Type B pancreatic cell (in vitro differentiated cells): ENCODE results near the gene NEURL1B. TPM values are rescaled to one million over a fixed set of nuclear protein-coding genes. Genes with fewer than 3 reads are reported as not detected.

Experiments
- DNase-seq: peaks from one replicate; pipeline ENCODE4 v3.0.0; 2021; ENCODE audit warnings: mixed read lengths; ENCODE audit not compliant: unreplicated experiment; ENCODE audit errors: extremely low spot score
- H3K27ac Mint-ChIP-seq: 2 replicates; pipeline ENCODE4 v1.8.0; 2021; ENCODE audit warnings: mild to moderate bottlenecking, mixed read lengths
- H3K27me3 Mint-ChIP-seq: 2 replicates; pipeline ENCODE4 v1.8.0; 2021; ENCODE audit warnings: mixed read lengths
- H3K36me3 Mint-ChIP-seq: 2 replicates; pipeline ENCODE4 v1.8.0; 2021; ENCODE audit warnings: mixed read lengths
- H3K4me1 Mint-ChIP-seq: one replicate; pipeline ENCODE4 v1.8.0; 2021; ENCODE audit warnings: mixed read lengths; ENCODE audit not compliant: unreplicated experiment
- H3K4me3 Mint-ChIP-seq: 2 replicates; pipeline ENCODE4 v1.8.0; 2021; ENCODE audit warnings: mild to moderate bottlenecking, mixed read lengths
- H3K9me3 Mint-ChIP-seq: 2 replicates; pipeline ENCODE4 v1.8.0; 2021; ENCODE audit warnings: mixed read lengths
- CTCF ChIP-seq: fragments of 200-600 bp; sonication (generic); conservative IDR thresholded peaks from 2 replicates; pipeline ENCODE4 v1.5.0; 2021; ENCODE audit warnings: antibody characterized with exemption, mild to moderate bottlenecking
- total RNA-seq: library from RNA; stranded (reverse); gene quantifications from 2 replicates; pipeline ENCODE4 v1.2.1, GENCODE V29; 2021; ENCODE audit warnings: low replicate concordance

NEURL1B gene
- total RNA-seq, 1 donor from 2014 or later: 7.6 TPM

DNA sequence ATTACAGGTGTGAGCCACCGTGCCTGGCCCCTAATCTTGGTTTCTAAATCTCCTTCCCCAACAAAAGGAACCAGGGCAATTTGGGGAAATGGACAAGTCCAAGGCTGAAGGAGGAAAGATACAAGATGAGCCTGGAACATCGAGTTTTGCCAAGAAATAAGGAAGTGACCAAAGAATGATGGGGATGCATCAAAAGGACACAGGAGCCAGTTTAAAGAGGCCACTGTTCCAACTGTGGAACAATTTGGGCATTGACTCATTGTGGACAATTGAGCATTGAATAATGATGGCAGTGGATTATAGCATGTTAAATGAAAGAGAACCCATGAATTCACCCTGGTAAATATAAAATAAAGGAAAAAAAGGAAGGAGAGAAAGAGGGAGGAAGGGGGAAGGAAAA, 82.4 kb downstream of the NEURL1B start:
- no peak for DNase-seq
- H3K27me3 Mint-ChIP-seq: no peaks in the 10 kb centered on the region
- no peak overlapping the region for H3K27ac Mint-ChIP-seq
- TF ChIP-seq CTCF: no peak
- H3K4me3 Mint-ChIP-seq: no peak overlapping the region
- no peaks in the 10 kb centered on the region for H3K9me3 Mint-ChIP-seq
- no peaks in the 10 kb centered on the region for H3K36me3 Mint-ChIP-seq
- peaks cover 14% of the 10 kb centered on the region for H3K4me1 Mint-ChIP-seq

DNA sequence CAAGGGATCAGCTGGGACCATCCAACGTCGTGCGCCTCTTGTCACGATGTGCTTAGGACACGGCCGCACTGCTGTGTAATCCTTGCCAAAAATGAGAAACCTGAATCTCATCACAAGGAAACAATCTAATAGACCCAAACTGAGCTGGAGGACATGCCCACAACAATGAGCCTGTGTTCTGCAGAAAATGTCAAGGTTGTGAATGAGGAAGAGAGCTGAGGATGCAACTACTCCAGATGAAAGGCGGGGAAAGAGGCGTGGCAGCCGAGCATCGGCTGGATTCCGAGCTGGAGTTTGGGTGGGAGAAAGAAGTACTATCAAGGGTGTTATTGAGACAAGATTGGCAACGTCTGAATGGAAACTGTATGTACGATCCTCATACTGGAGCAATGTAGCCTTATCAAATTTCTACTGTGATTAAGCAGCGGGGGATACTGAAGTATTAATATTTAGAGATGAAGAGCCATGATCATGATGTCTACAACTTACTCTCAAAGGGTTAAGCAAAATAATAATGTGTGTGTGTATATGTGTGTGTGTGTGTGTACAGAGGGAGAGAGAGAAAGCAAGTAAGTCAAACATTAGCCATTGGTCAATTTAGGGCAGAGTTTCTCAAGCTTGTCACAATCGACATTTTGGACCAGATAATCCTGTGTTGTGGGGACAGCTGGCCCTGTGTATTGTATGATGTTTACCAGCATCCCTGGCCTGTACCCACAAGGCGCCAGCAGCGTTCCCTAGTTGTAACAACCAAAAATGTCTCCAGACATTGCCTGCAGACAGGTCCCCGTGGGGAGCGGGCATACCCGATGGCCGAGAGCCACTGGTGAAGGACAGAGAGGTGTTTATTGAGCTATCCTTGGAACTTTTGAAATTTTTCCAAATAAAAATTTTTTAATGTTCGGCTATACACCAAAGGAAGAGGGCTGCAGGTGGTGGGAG, 83.5 kb downstream of the NEURL1B start:
- no peak for TF ChIP-seq CTCF
- Mint-ChIP-seq H3K9me3 (no peaks in the 10 kb centered on the region), H3K27me3 (no peaks in the 10 kb centered on the region), H3K27ac (peak overlapping the region; percentile 40), H3K4me3 (no peak overlapping the region), H3K36me3 (no peaks in the 10 kb centered on the region), H3K4me1 (peaks cover 14% of the 10 kb centered on the region)
- DNase-seq: no peak

DNA sequence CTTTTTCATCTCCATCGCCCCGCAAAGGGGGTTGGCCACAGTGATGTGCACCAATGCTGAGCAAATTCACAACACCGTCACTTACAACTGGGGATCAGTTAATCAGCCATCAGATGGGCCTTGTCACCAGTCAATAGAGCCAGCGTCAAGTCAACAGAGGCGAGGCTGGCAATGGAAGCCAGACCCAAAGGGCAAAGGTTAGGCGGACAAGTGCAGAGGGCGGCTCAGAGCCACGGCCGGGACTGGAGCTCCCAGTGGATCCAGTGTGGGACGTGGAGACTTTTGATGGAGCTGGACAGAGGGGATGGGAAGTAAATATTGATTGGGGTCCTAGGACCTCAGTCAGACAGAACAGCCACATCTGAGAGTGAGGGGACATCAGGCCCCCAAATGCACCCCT, 84.2 kb downstream of the NEURL1B start:
- no peak for TF ChIP-seq CTCF
- Mint-ChIP-seq H3K27me3 (no peaks in the 10 kb centered on the region), H3K4me3 (no peak overlapping the region), H3K27ac (no peak overlapping the region), H3K36me3 (no peaks in the 10 kb centered on the region), H3K4me1 (peaks cover 14% of the 10 kb centered on the region), H3K9me3 (no peaks in the 10 kb centered on the region)
- no peak for DNase-seq

GRCh38 chr5:172725785-172726184, 84.7 kb downstream of the NEURL1B start:
- Mint-ChIP-seq H3K4me3 (no peak overlapping the region), H3K27me3 (no peaks in the 10 kb centered on the region), H3K4me1 (peaks cover 14% of the 10 kb centered on the region), H3K36me3 (no peaks in the 10 kb centered on the region), H3K9me3 (no peaks in the 10 kb centered on the region), H3K27ac (no peak overlapping the region)
- no peak for DNase-seq
- TF ChIP-seq CTCF: no peak

GRCh38 chr5:172726966-172727365, 85.9 kb downstream of the NEURL1B start:
- DNase-seq: no peak
- no peak for TF ChIP-seq CTCF
- Mint-ChIP-seq H3K27ac (no peak overlapping the region), H3K36me3 (no peaks in the 10 kb centered on the region), H3K4me3 (no peak overlapping the region), H3K27me3 (peaks cover 2% of the 10 kb centered on the region), H3K4me1 (peaks cover 18% of the 10 kb centered on the region), H3K9me3 (no peaks in the 10 kb centered on the region)
